Stimulated activated CD8-positive, alpha-beta memory T cell treated with anti-CD3 and anti-CD28 coated beads, Interleukin-12 subunit alpha, Interleukin-12 subunit beta, amount 100 ng/mL, for 24 hours (primary cell): ENCODE data around the gene TFDP3.

Experiments used
- DNase-seq: peaks from one replicate; pipeline ENCODE4 v3.0.0-alpha.2; 2020; ENCODE audit errors: extremely low read depth

TFDP3 gene

GRCh38 chrX:133185938-133186337, 32.2 kb downstream of the TFDP3 start:
- no peak for DNase-seq

- DNase-seq: no peak
Observed at GRCh38 chrX:133185119-133185518, 33.0 kb downstream of the TFDP3 start.

GRCh38 chrX:133183806-133184205, 34.3 kb downstream of the TFDP3 start:
- DNase-seq: no peak

- no peak for DNase-seq
Observed at GRCh38 chrX:133179500-133179899, 38.7 kb downstream of the TFDP3 start.

GRCh38 chrX:133177202-133177601, 41.0 kb downstream of the TFDP3 start:
- no peak for DNase-seq

GRCh38 chrX:133175605-133176004, 42.5 kb downstream of the TFDP3 start:
- no peak for DNase-seq

GRCh38 chrX:133175162-133175561, 43.0 kb downstream of the TFDP3 start:
- no peak for DNase-seq

GRCh38 chrX:133171962-133172708, 46.0 kb downstream of the TFDP3 start:
- no peak for DNase-seq
